HEK293 (cell line): ENCODE data around the gene HTR2C.
A peak's percentile ranks its signal among the peaks of the same experiment; 100 is the strongest.

Source experiments
- CTCF ChIA-PET: fragments of 350-600 bp; formaldehyde crosslinking; extraction: SDS; loops from one replicate; lab custom pipeline; 2021; ENCODE audit warnings: antibody characterized with exemption; lab: Yijun Ruan, JAX
- POLR2A ChIA-PET: fragments of 300-600 bp; formaldehyde crosslinking; extraction: SDS; loops from one replicate; lab custom pipeline; 2020; ENCODE audit warnings: antibody characterized with exemption, inconsistent platforms; lab: Yijun Ruan, JAX
- H3K27ac ChIP-seq: fragments of 200-500 bp; sonication (Bioruptor generic); 2 replicates; pipeline ENCODE4 v1.5.1; 2014; ENCODE audit warnings: low read depth, low read length, control low read depth, inconsistent platforms; ENCODE audit errors: extremely low read depth
- H3K36me3 ChIP-seq, 2 experiments: fragments of 200-500 bp in 1 of 2; sonication (Bioruptor generic) in 1 of 2; 1 replicate in 1 of 2; 2 replicates in 1 of 2; pipeline ENCODE4 v1.5.1; 2014 to 2017; ENCODE audit warnings: inconsistent platforms in 2 of 2, low read length in 2 of 2; ENCODE audit not compliant: control insufficient read depth in 2 of 2, insufficient read depth in 1 of 2
- H3K4me1 ChIP-seq: fragments of 200-500 bp; sonication (Bioruptor generic); 2 replicates; pipeline ENCODE4 v1.5.1; 2014; ENCODE audit warnings: mild to moderate bottlenecking, low read length, inconsistent platforms; ENCODE audit not compliant: control insufficient read depth, insufficient read depth
- H3K4me3 ChIP-seq: 2 replicates; pipeline ENCODE4 v1.5.1; 2011; ENCODE audit warnings: low read depth, mild to moderate bottlenecking, control low read depth, low read length, moderate library complexity
- H3K9me3 ChIP-seq: fragments of 200-500 bp; sonication (Bioruptor generic); 2 replicates; pipeline ENCODE4 v1.5.1; 2014; ENCODE audit warnings: low read depth, low read length, inconsistent platforms; ENCODE audit not compliant: control insufficient read depth, insufficient read depth
- GLI4 ChIP-seq: fragments of 450-650 bp; formaldehyde crosslinking; IDR thresholded peaks from 2 replicates; pipeline ENCODE4 v1.5.1; 2016; ENCODE audit warnings: missing biosample characterization, missing genetic modification characterization
- HOXD13 ChIP-seq: sonication (generic); formaldehyde crosslinking; IDR thresholded peaks from 2 replicates; pipeline ENCODE4 v1.8.0; 2022; ENCODE audit warnings: missing genetic modification reagents, borderline replicate concordance
- MEIS1 ChIP-seq: sonication (generic); formaldehyde crosslinking; IDR thresholded peaks from 2 replicates; pipeline ENCODE4 v1.8.1; 2022; ENCODE audit warnings: missing genetic modification reagents, mild to moderate bottlenecking, borderline replicate concordance
- MZF1 ChIP-seq: fragments of 450-650 bp; formaldehyde crosslinking; IDR thresholded peaks from 2 replicates; pipeline ENCODE4 v1.5.1; 2017; ENCODE audit warnings: missing biosample characterization, missing genetic modification characterization, borderline replicate concordance
- RBAK ChIP-seq: fragments of 450-650 bp; formaldehyde crosslinking; IDR thresholded peaks from 2 replicates; pipeline ENCODE4 v1.5.1; 2016; ENCODE audit warnings: missing biosample characterization, missing genetic modification characterization
- SETDB1 ChIP-seq: IDR thresholded peaks from one replicate; pipeline ENCODE4 v1.6.1; 2017; ENCODE audit warnings: mild to moderate bottlenecking, low read length, moderate library complexity, mixed read lengths; ENCODE audit not compliant: insufficient read length
- SP7 ChIP-seq: fragments of 450-650 bp; formaldehyde crosslinking; IDR thresholded peaks from 2 replicates; pipeline ENCODE4 v1.5.1; 2016; ENCODE audit warnings: missing biosample characterization, missing genetic modification characterization
- TRIM28 ChIP-seq: IDR thresholded peaks from 2 replicates; pipeline ENCODE4 v1.6.1; 2011; ENCODE audit warnings: low read length, control low read depth, borderline replicate concordance
- WT1 ChIP-seq: fragments of 450-650 bp; formaldehyde crosslinking; IDR thresholded peaks from 2 replicates; pipeline ENCODE4 v1.5.1; 2016; ENCODE audit warnings: missing biosample characterization, missing genetic modification characterization
- ZBTB21 ChIP-seq: fragments of 450-650 bp; formaldehyde crosslinking; IDR thresholded peaks from 2 replicates; pipeline ENCODE4 v1.5.1; 2017; ENCODE audit warnings: missing biosample characterization, missing genetic modification characterization
- ZNF10 ChIP-seq: fragments of 450-650 bp; formaldehyde crosslinking; IDR thresholded peaks from 2 replicates; pipeline ENCODE4 v1.5.1; 2017; ENCODE audit warnings: missing biosample characterization, missing genetic modification characterization
- ZNF138 ChIP-seq: fragments of 450-650 bp; formaldehyde crosslinking; IDR thresholded peaks from 2 replicates; pipeline ENCODE4 v1.5.1; 2016; ENCODE audit warnings: missing biosample characterization, missing genetic modification characterization, borderline replicate concordance
- ZNF350 ChIP-seq: fragments of 450-650 bp; formaldehyde crosslinking; IDR thresholded peaks from 2 replicates; pipeline ENCODE4 v1.5.0; 2017; ENCODE audit warnings: missing biosample characterization, mild to moderate bottlenecking, missing genetic modification characterization
- ZNF354C ChIP-seq: fragments of 450-650 bp; formaldehyde crosslinking; IDR thresholded peaks from 2 replicates; pipeline ENCODE4 v1.5.1; 2016; ENCODE audit warnings: missing biosample characterization, missing genetic modification characterization, low read depth, borderline replicate concordance
- ZNF366 ChIP-seq: fragments of 450-650 bp; formaldehyde crosslinking; conservative IDR thresholded peaks from 2 replicates; pipeline ENCODE4 v1.5.1; 2016; ENCODE audit warnings: missing biosample characterization, missing genetic modification characterization
- ZNF416 ChIP-seq: fragments of 450-650 bp; formaldehyde crosslinking; IDR thresholded peaks from 2 replicates; pipeline ENCODE4 v1.5.1; 2016; ENCODE audit warnings: missing biosample characterization, missing genetic modification characterization
- ZNF473 ChIP-seq: fragments of 450-650 bp; formaldehyde crosslinking; IDR thresholded peaks from 2 replicates; pipeline ENCODE4 v1.5.1; 2017; ENCODE audit warnings: missing biosample characterization, missing genetic modification characterization
- ZNF585B ChIP-seq: fragments of 450-650 bp; formaldehyde crosslinking; IDR thresholded peaks from 2 replicates; pipeline ENCODE4 v1.5.1; 2016; ENCODE audit warnings: missing biosample characterization, missing genetic modification characterization
- ZNF776 ChIP-seq: fragments of 450-650 bp; formaldehyde crosslinking; IDR thresholded peaks from 2 replicates; pipeline ENCODE4 v1.5.0; 2017; ENCODE audit warnings: missing biosample characterization, missing genetic modification characterization, borderline replicate concordance
- ZXDB ChIP-seq: fragments of 450-650 bp; formaldehyde crosslinking; IDR thresholded peaks from 2 replicates; pipeline ENCODE4 v1.5.1; 2016; ENCODE audit warnings: missing biosample characterization, missing genetic modification characterization
- TF ChIP-seq, protein P1 (sequence below): fragments of 450-650 bp; formaldehyde crosslinking; IDR thresholded peaks from 2 replicates; pipeline ENCODE4 v1.5.1; 2016; ENCODE audit warnings: missing biosample characterization, missing genetic modification characterization
- TF ChIP-seq, protein P2 (sequence below): fragments of 450-650 bp; formaldehyde crosslinking; IDR thresholded peaks from 2 replicates; pipeline ENCODE4 v1.5.1; 2017; ENCODE audit warnings: missing biosample characterization, missing genetic modification characterization
- TF ChIP-seq, protein P3 (sequence below): fragments of 450-650 bp; formaldehyde crosslinking; optimal IDR thresholded peaks from 2 replicates; pipeline ENCODE3; 2016; ENCODE audit warnings: missing biosample characterization, mild to moderate bottlenecking, missing genetic modification characterization
- TF ChIP-seq, protein P4 (sequence below): fragments of 450-650 bp; formaldehyde crosslinking; IDR thresholded peaks from 2 replicates; pipeline ENCODE4 v1.5.1; 2016; ENCODE audit warnings: missing biosample characterization, missing genetic modification characterization

Gene HTR2C

DNA sequence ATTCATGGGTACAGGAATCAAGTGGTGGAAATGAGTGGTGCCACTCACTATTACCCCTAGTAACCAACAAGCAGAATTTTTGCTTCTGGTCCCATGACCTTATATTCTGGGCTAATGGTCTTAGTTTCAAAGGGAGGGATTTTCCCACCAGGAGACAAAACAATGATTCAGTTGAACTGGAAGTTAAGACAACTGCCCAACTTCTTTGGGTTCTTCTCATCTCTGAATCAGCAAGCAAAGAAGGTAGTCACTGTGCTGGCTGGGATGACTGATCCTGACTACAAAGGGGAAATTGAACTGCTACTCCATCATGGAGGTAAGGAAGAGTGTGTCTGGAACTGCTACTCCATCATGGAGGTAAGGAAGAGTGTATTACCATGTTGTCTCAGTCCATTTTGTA, 346.3 kb downstream of the HTR2C start (continued):
- TF ChIP-seq TRIM28 (no peak), ZNF350 (tag by site-specific recombination) (no peak), RBAK (no peak), MZF1 (no peak), ZNF473 (tag by site-specific recombination) (no peak), WT1 (tag by site-specific recombination) (no peak), ZNF354C (tag by site-specific recombination) (no peak), ZNF416 (no peak), ZNF138 (no peak), HOXD13 (CRISPR knock-in tag) (no peak), MEIS1 (CRISPR knock-in tag) (no peak)

DNA sequence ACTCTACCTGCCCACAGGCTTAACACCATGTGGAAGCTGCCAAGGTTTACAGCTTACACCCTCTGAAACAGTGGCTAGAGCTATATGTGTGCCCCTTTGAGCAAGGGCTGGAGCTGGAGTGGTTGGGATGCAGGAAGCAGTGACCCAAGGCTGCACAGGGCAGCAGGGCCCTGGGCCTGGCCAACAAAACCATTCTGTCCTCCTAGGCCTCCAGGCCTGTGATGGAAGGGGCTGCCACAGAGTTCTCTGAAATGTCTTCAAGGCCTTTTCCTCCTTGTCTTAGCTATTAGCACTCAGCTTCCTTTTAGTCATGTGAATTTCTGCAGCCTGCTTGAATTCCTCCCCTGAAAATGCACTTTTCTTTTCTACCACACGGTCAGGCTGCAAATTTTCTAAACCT, 348.7 kb downstream of the HTR2C start:
- POLR2A ChIA-PET = no interaction called here
- Histone ChIP-seq H3K4me3 (no peak overlapping the region), H3K4me1 (no peaks in the 10 kb centered on the region), H3K9me3 (no peaks in the 10 kb centered on the region; the same call in 1 of the 2 replicates), H3K27ac (no peak overlapping the region), H3K36me3 (no peaks in the 10 kb centered on the region)
- TF ChIP-seq, protein P1, sequence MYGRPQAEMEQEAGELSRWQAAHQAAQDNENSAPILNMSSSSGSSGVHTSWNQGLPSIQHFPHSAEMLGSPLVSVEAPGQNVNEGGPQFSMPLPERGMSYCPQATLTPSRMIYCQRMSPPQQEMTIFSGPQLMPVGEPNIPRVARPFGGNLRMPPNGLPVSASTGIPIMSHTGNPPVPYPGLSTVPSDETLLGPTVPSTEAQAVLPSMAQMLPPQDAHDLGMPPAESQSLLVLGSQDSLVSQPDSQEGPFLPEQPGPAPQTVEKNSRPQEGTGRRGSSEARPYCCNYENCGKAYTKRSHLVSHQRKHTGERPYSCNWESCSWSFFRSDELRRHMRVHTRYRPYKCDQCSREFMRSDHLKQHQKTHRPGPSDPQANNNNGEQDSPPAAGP (tag by site-specific recombination) = no peak
- TF ChIP-seq TRIM28 = peak; percentile 87; the same call in 1 of the 2 replicates
- no peak for TF ChIP-seq SP7 (tag by site-specific recombination)
- no peak for TF ChIP-seq ZNF366 (tag by site-specific recombination)
- TF ChIP-seq ZNF585B (tag by site-specific recombination) = peak; percentile 99
- TF ChIP-seq ZNF354C (tag by site-specific recombination) = no peak
- TF ChIP-seq, protein P2, sequence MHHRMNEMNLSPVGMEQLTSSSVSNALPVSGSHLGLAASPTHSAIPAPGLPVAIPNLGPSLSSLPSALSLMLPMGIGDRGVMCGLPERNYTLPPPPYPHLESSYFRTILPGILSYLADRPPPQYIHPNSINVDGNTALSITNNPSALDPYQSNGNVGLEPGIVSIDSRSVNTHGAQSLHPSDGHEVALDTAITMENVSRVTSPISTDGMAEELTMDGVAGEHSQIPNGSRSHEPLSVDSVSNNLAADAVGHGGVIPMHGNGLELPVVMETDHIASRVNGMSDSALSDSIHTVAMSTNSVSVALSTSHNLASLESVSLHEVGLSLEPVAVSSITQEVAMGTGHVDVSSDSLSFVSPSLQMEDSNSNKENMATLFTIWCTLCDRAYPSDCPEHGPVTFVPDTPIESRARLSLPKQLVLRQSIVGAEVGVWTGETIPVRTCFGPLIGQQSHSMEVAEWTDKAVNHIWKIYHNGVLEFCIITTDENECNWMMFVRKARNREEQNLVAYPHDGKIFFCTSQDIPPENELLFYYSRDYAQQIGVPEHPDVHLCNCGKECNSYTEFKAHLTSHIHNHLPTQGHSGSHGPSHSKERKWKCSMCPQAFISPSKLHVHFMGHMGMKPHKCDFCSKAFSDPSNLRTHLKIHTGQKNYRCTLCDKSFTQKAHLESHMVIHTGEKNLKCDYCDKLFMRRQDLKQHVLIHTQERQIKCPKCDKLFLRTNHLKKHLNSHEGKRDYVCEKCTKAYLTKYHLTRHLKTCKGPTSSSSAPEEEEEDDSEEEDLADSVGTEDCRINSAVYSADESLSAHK (tag by site-specific recombination) = no peak
- TF ChIP-seq GLI4 (tag by site-specific recombination) = no peak
- TF ChIP-seq, protein P3, sequence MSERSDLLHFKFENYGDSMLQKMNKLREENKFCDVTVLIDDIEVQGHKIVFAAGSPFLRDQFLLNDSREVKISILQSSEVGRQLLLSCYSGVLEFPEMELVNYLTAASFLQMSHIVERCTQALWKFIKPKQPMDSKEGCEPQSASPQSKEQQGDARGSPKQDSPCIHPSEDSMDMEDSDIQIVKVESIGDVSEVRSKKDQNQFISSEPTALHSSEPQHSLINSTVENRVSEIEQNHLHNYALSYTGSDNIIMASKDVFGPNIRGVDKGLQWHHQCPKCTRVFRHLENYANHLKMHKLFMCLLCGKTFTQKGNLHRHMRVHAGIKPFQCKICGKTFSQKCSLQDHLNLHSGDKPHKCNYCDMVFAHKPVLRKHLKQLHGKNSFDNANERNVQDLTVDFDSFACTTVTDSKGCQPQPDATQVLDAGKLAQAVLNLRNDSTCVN (tag by site-specific recombination) = no peak
- no peak for TF ChIP-seq ZXDB (tag by site-specific recombination)
- no peak for TF ChIP-seq ZNF776
- peak; percentile 85 for TF ChIP-seq SETDB1
- TF ChIP-seq ZBTB21 (tag by site-specific recombination) = no peak
- TF ChIP-seq ZNF10 (tag by site-specific recombination) = no peak
- TF ChIP-seq, protein P4, sequence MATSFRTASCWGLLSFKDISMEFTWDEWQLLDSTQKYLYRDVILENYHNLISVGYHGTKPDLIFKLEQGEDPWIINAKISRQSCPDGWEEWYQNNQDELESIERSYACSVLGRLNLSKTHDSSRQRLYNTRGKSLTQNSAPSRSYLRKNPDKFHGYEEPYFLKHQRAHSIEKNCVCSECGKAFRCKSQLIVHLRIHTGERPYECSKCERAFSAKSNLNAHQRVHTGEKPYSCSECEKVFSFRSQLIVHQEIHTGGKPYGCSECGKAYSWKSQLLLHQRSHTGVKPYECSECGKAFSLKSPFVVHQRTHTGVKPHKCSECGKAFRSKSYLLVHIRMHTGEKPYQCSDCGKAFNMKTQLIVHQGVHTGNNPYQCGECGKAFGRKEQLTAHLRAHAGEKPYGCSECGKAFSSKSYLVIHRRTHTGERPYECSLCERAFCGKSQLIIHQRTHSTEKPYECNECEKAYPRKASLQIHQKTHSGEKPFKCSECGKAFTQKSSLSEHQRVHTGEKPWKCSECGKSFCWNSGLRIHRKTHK (tag by site-specific recombination) = no peak
- CTCF ChIA-PET = no interaction called here
